Body of pancreas (tissue), 4 donors: ENCODE data around the gene ICOS. TPM values are rescaled to one million over a fixed set of nuclear protein-coding genes. Genes with fewer than 3 reads are reported as not detected.

ENCODE experiments used
- ATAC-seq: fragments of 150-250 bp; one replicate; pipeline ENCODE4 v1.9.1; 2016
- DNase-seq, 4 donors: peaks; one replicate each; pipeline ENCODE4 v3.0.0-alpha.2; 2019
- H3K27ac ChIP-seq, 4 donors: fragments of 200-600 bp; sonication (generic); 1 replicate in 3 of 4; 2 replicates in 1 of 4; pipeline versions ENCODE4 v1.5.1 to v1.6.1; 2016 to 2019; ENCODE audit warnings: mild to moderate bottlenecking in 1 of 4, mixed read lengths in 1 of 4, moderate library complexity in 1 of 4
- H3K27me3 ChIP-seq, 2 donors: fragments of 200-600 bp; sonication (generic); one replicate each; pipeline ENCODE4 v1.6.0; 2016; ENCODE audit warnings: mild to moderate bottlenecking in 1 of 2
- H3K36me3 ChIP-seq, 2 donors: fragments of 200-600 bp; sonication (generic); replicated peaks in 1 of 2; 2 replicates each; pipeline ENCODE4 v1.5.1; 2016; ENCODE audit warnings: low read depth in 2 of 2; ENCODE audit not compliant: insufficient read depth in 1 of 2
- H3K4me1 ChIP-seq: fragments of 200-600 bp; sonication (generic); one replicate; pipeline ENCODE4 v1.6.0; 2016
- H3K4me3 ChIP-seq, 2 donors: fragments of 200-600 bp; sonication (generic); 1 replicate in 1 of 2; 2 replicates in 1 of 2; pipeline ENCODE4 v1.5.1; 2016 to 2019
- H3K9me3 ChIP-seq, 3 donors: fragments of 200-600 bp; sonication (generic); 1 replicate in 2 of 3; 2 replicates in 1 of 3; pipeline ENCODE4 v1.5.1; 2016
- CTCF ChIP-seq, 7 experiments: fragments of 450-650 bp in 4 of 7; fragments of 200-600 bp in 3 of 7; sonication (generic) in 3 of 7; IDR thresholded peaks; one replicate each; pipeline ENCODE4 v1.5.1; 2016 to 2019; ENCODE audit warnings: antibody characterized with exemption in 7 of 7
- POLR2A ChIP-seq, 3 donors: fragments of 450-650 bp; IDR thresholded peaks; one replicate each; pipeline ENCODE4 v1.6.1; 2016; ENCODE audit warnings: antibody characterized with exemption in 3 of 3, mild to moderate bottlenecking in 2 of 3
- WGBS, 2 donors: methylation state at CpG; one replicate each; pipeline ENCODE4 v1.1.5; 2017; 5-methylcytosine and 5-hydroxymethylcytosine counted together
- intact Hi-C: fragments of 100-400 bp; cut with DNase I; formaldehyde crosslinking; loops from one replicate; pipeline ENCODE4 v1.15.1; 2023
- total RNA-seq, 2 donors: library from RNA; depleted of rRNA; stranded (reverse); fragments of >200 nt; gene quantifications; one replicate each; pipeline ENCODE4 v1.1.0, GENCODE V29; 2016

ICOS gene
- not detected for total RNA-seq

- Histone ChIP-seq H3K4me1 (no peaks in the 10 kb centered on the region), H3K27ac (no peak within 1 kb of the TSS), H3K36me3 (no peaks in the 10 kb centered on the region), H3K9me3 (no peaks in the 10 kb centered on the region), H3K4me3 (no peak within 1 kb of the TSS), H3K27me3 (no peaks in the 10 kb centered on the region)
- 71 to 75% methylated on average over 5 of the region's 5 CpGs for WGBS, 2 donors
- intact Hi-C loops, result no loop called here
- ATAC-seq (no peak), DNase-seq (no peak)
- peak in 1 of 3 donors; percentile 10 for TF ChIP-seq POLR2A (IDR thresholded peaks at IDR 0.05)
- TF ChIP-seq CTCF (IDR thresholded peaks at IDR 0.05), result no peak
Measured at GRCh38 chr2:203936535-203936934, at the start of gene ICOS. Gene ICOS (plus strand): TSS chr2:203936763. CDS start chr2:203936815, 52 bp downstream.

GRCh38 chr2:203887677-203888076, 48.9 kb upstream of the ICOS start:
- H3K4me3 ChIP-seq, result no peak overlapping the region
- ATAC-seq, result peak; percentile 60
- no peaks in the 10 kb centered on the region for H3K36me3 ChIP-seq
- intact Hi-C loops, result no loop called here
- no peaks in the 10 kb centered on the region for H3K4me1 ChIP-seq
- peak overlapping the region in 2 of 4 donors; percentile 12 to 17 for H3K27ac ChIP-seq
- no peak for DNase-seq
- no peaks in the 10 kb centered on the region for H3K27me3 ChIP-seq
- no peaks in the 10 kb centered on the region for H3K9me3 ChIP-seq
- TF ChIP-seq POLR2A (IDR thresholded peaks at IDR 0.05), result no peak
- no peak for TF ChIP-seq CTCF (IDR thresholded peaks at IDR 0.05)

GRCh38 chr2:203889542-203889941, 47.0 kb upstream of the ICOS start:
- ATAC-seq (no peak), DNase-seq (no peak)
- intact Hi-C loops, result no loop called here
- H3K36me3 ChIP-seq, result no peaks in the 10 kb centered on the region
- no peaks in the 10 kb centered on the region for H3K27me3 ChIP-seq
- 92 to 100% methylated on average over 1 of the region's 1 CpG for WGBS, 2 donors
- H3K4me1 ChIP-seq, result no peaks in the 10 kb centered on the region
- H3K27ac ChIP-seq, result no peak overlapping the region
- TF ChIP-seq CTCF (IDR thresholded peaks at IDR 0.05), result no peak
- no peak for TF ChIP-seq POLR2A (IDR thresholded peaks at IDR 0.05)
- H3K4me3 ChIP-seq, result no peak overlapping the region
- no peaks in the 10 kb centered on the region for H3K9me3 ChIP-seq

- Histone ChIP-seq H3K4me1 (no peaks in the 10 kb centered on the region), H3K4me3 (no peak overlapping the region), H3K27ac (no peak overlapping the region), H3K36me3 (no peaks in the 10 kb centered on the region), H3K27me3 (no peaks in the 10 kb centered on the region), H3K9me3 (no peaks in the 10 kb centered on the region)
- ATAC-seq (no peak), DNase-seq (no peak)
- WGBS, 2 donors, result 68 to 83% methylated on average over 1 of the region's 1 CpG
- no peak for TF ChIP-seq POLR2A (IDR thresholded peaks at IDR 0.05)
- intact Hi-C loops, result no loop called here
Measured at GRCh38 chr2:203889944-203890343, 46.6 kb upstream of the ICOS start.

GRCh38 chr2:203890733-203891132, 45.8 kb upstream of the ICOS start:
- Histone ChIP-seq H3K27me3 (no peaks in the 10 kb centered on the region), H3K4me1 (no peaks in the 10 kb centered on the region), H3K9me3 (no peaks in the 10 kb centered on the region), H3K4me3 (no peak overlapping the region), H3K36me3 (no peaks in the 10 kb centered on the region), H3K27ac (no peak overlapping the region)
- 89 to 93% methylated on average over 1 of the region's 1 CpG for WGBS, 2 donors
- no peak for TF ChIP-seq CTCF (IDR thresholded peaks at IDR 0.05)
- no peak for TF ChIP-seq POLR2A (IDR thresholded peaks at IDR 0.05)
- ATAC-seq, result no peak
- DNase-seq, result no peak
- intact Hi-C loops, result no loop called here
